Measurements from ENCODE around the gene ANKRD13B.

Gene ANKRD13B

DNA sequence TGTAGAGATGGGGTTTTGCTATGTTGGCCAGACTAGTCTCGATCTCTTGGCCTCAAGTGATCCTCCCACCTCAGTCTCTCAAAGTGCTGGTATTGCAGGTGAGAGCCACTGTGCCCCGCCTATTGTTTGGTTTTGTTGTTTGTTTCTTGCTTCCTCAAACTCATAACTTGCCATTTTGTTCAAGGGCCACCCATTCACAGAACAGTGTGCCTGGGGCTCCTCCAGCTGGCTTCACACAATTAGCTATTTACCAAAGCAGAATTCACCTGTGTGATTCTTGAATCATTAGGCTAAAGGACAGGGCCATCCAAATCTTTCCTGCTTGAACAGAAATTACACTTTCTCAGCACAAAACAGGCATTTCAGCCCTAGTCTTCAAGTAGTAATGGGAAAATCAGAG lies 33.3 kb upstream of the ANKRD13B start:
- no peaks in the 10 kb centered on the region for H3K9me3 ChIP-seq (ENCODE audit: insufficient read depth, low read length)
- H3K36me3 ChIP-seq (replicated peaks; ENCODE audit: low read depth, low read length): peaks cover 18% of the 10 kb centered on the region
- H2AFZ ChIP-seq (ENCODE audit: low read depth, low read length): no peak overlapping the region
- H3K27ac ChIP-seq (ENCODE audit: low read length): 0 out of 2 replicates have a peak overlapping the region, but pooled peaks have one; percentile 29
- no peaks in the 10 kb centered on the region for H3K27me3 ChIP-seq (ENCODE audit: low read depth, low read length)
- peaks cover 8% of the 10 kb centered on the region for H3K79me2 ChIP-seq (ENCODE audit: low read length)
- H4K20me1 ChIP-seq (ENCODE audit: insufficient read depth, low read length): peaks cover 4% of the 10 kb centered on the region; the same call in 1 of the 2 replicates
- H3K9ac ChIP-seq (ENCODE audit: low read length): no peak overlapping the region
- TF ChIP-seq, protein P1, sequence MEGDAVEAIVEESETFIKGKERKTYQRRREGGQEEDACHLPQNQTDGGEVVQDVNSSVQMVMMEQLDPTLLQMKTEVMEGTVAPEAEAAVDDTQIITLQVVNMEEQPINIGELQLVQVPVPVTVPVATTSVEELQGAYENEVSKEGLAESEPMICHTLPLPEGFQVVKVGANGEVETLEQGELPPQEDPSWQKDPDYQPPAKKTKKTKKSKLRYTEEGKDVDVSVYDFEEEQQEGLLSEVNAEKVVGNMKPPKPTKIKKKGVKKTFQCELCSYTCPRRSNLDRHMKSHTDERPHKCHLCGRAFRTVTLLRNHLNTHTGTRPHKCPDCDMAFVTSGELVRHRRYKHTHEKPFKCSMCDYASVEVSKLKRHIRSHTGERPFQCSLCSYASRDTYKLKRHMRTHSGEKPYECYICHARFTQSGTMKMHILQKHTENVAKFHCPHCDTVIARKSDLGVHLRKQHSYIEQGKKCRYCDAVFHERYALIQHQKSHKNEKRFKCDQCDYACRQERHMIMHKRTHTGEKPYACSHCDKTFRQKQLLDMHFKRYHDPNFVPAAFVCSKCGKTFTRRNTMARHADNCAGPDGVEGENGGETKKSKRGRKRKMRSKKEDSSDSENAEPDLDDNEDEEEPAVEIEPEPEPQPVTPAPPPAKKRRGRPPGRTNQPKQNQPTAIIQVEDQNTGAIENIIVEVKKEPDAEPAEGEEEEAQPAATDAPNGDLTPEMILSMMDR (IDR thresholded peaks at IDR 0.05; ENCODE audit: low read depth, low read length): no peak
- no peak for TF ChIP-seq EZH2phosphoT487 (IDR thresholded peaks at IDR 0.05; ENCODE audit: low read depth)
- peak overlapping the region; percentile 61; the same call in 1 of the 2 replicates for H3K4me2 ChIP-seq (ENCODE audit: low read length)
- no peak overlapping the region for H3K4me3 ChIP-seq (ENCODE audit: low read length)
- H3K4me1 ChIP-seq (ENCODE audit: low read length): peaks cover 42% of the 10 kb centered on the region

DNA sequence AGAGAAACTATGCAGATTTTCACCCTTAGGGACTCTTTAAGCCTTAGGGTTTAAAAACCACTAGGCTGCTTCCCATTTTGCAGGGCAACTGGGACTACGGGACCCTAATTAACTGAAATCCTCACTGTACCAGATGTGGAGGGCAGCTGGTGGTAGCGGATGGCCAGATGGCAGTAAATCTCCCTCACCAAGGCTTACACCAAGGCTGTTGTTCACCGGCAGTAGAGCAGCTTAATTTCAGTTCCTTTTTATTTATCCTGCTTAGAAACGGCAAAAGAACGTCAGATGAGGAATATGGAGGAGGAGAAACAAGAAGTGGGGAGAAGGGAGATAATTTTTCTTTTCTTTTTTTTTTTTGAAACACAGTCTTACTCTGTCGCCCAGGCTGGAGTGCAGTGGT lies 32.6 kb upstream of the ANKRD13B start:
- Histone ChIP-seq H2AFZ (ENCODE audit: low read depth, low read length) (no peak overlapping the region), H3K4me1 (ENCODE audit: low read length) (peaks cover 37% of the 10 kb centered on the region), H4K20me1 (ENCODE audit: insufficient read depth, low read length) (peaks cover 4% of the 10 kb centered on the region; the same call in 1 of the 2 replicates), H3K4me3 (ENCODE audit: low read length) (peak overlapping the region; percentile 50), H3K9me3 (ENCODE audit: insufficient read depth, low read length) (no peaks in the 10 kb centered on the region), H3K36me3 (replicated peaks; ENCODE audit: low read depth, low read length) (peaks cover 18% of the 10 kb centered on the region), H3K9ac (ENCODE audit: low read length) (no peak overlapping the region), H3K27me3 (ENCODE audit: low read depth, low read length) (no peaks in the 10 kb centered on the region), H3K79me2 (ENCODE audit: low read length) (peaks cover 13% of the 10 kb centered on the region), H3K4me2 (ENCODE audit: low read length) (peak overlapping the region; percentile 61), H3K27ac (ENCODE audit: low read length) (peak overlapping the region; percentile 29)
- TF ChIP-seq, protein P1 (IDR thresholded peaks at IDR 0.05; ENCODE audit: low read depth, low read length): no peak
- TF ChIP-seq EZH2phosphoT487 (IDR thresholded peaks at IDR 0.05; ENCODE audit: low read depth): no peak

DNA sequence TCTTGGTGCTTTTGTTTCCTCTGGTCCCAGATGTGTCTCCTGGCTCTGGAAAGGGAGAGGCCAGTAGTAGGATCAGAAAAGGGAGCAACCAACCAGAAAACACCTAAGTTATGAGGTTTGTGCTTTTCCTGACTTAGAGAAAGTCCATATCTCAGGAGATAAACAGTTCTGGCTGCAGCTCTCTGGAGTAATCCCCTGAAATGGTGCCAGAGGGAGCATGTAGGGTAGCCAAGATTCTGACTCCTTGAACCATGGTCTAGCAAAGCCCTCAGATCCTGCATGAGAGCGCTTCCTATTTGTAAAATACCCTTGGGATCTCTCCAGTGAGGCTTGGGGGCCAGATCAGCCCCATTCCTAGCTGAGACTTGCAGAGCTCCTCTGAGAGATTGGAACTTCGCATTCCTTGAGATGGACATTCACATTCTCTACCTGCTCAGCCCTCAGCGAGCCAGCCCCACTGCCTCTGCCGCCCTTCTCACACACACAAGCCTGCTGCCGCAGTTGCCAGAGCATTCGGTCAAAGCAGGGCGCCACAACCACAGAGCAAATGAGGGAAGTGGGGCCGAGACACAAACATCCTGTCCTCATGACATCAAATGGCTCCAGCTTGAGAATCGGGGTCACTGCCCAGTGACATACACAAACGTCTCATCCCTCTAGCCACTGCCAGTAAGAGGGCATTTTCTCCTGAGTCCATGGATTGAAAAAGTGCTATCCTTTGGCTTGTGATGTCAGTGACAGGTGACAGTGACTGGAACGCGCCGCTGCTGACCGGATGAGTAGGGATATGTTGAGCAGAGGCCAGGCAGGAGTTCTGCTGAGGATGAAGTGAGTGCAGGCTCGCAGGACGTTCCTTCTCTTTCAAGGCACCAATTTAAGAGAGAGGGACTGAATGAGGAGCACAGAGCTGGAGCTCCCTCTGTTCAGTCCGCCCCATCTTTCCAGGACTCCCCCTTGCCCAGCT lies 31.1 kb upstream of the ANKRD13B start:
- no peaks in the 10 kb centered on the region for H3K9me3 ChIP-seq (ENCODE audit: insufficient read depth, low read length)
- peaks cover 18% of the 10 kb centered on the region for H3K36me3 ChIP-seq (replicated peaks; ENCODE audit: low read depth, low read length)
- no peak overlapping the region for H3K4me3 ChIP-seq (ENCODE audit: low read length)
- H3K4me1 ChIP-seq (ENCODE audit: low read length): peaks cover 31% of the 10 kb centered on the region
- no peak for TF ChIP-seq EZH2phosphoT487 (IDR thresholded peaks at IDR 0.05; ENCODE audit: low read depth)
- TF ChIP-seq, protein P1 (IDR thresholded peaks at IDR 0.05; ENCODE audit: low read depth, low read length): no peak
- no peak overlapping the region for H3K9ac ChIP-seq (ENCODE audit: low read length)
- no peak overlapping the region for H3K27ac ChIP-seq (ENCODE audit: low read length)
- no peak overlapping the region for H2AFZ ChIP-seq (ENCODE audit: low read depth, low read length)
- no peaks in the 10 kb centered on the region for H3K27me3 ChIP-seq (ENCODE audit: low read depth, low read length)
- H4K20me1 ChIP-seq (ENCODE audit: insufficient read depth, low read length): peaks cover 4% of the 10 kb centered on the region; the same call in 1 of the 2 replicates
- H3K79me2 ChIP-seq (ENCODE audit: low read length): peaks cover 26% of the 10 kb centered on the region
- no peak overlapping the region for H3K4me2 ChIP-seq (ENCODE audit: low read length)

DNA sequence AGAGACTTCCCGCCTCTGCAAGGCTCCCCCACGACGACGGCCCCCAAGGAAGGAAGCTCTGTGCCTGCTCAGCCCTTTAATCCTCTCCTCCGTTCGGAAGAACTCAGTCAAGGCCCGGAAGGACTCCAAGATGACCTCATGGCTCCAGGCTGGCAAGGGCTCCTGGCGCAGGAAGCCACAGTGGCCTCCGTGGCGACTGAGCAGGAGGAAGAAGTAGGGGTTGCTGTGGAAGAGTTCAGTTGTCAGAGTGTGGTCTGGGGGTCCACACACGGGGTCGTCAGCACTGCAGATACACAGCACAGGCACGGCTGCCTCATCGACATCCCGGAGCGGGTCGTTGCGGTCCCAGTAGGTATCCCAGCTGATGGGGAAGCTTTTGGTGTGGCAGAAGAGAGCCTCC lies 30.3 kb upstream of the ANKRD13B start:
- H4K20me1 ChIP-seq (ENCODE audit: insufficient read depth, low read length): peaks cover 4% of the 10 kb centered on the region; the same call in 1 of the 2 replicates
- no peak overlapping the region for H3K4me3 ChIP-seq (ENCODE audit: low read length)
- peaks cover 18% of the 10 kb centered on the region for H3K36me3 ChIP-seq (replicated peaks; ENCODE audit: low read depth, low read length)
- H3K4me1 ChIP-seq (ENCODE audit: low read length): peaks cover 28% of the 10 kb centered on the region
- no peak overlapping the region for H3K9ac ChIP-seq (ENCODE audit: low read length)
- H3K27me3 ChIP-seq (ENCODE audit: low read depth, low read length): no peaks in the 10 kb centered on the region
- peaks cover 26% of the 10 kb centered on the region for H3K79me2 ChIP-seq (ENCODE audit: low read length)
- H3K27ac ChIP-seq (ENCODE audit: low read length): no peak overlapping the region
- no peaks in the 10 kb centered on the region for H3K9me3 ChIP-seq (ENCODE audit: insufficient read depth, low read length)
- no peak overlapping the region for H2AFZ ChIP-seq (ENCODE audit: low read depth, low read length)
- no peak for TF ChIP-seq EZH2phosphoT487 (IDR thresholded peaks at IDR 0.05; ENCODE audit: low read depth)
- TF ChIP-seq, protein P1 (IDR thresholded peaks at IDR 0.05; ENCODE audit: low read depth, low read length): no peak
- no peak overlapping the region for H3K4me2 ChIP-seq (ENCODE audit: low read length)
